Smooth muscle cell (in vitro differentiated cells): ENCODE measurements around the gene COL10A1. TPM values are rescaled to one million over a fixed set of nuclear protein-coding genes. Genes with fewer than 3 reads are reported as not detected.

Experiments
- DNase-seq: peaks from one replicate; lab custom pipeline; 2025; ENCODE audit not compliant: unreplicated experiment; lab: John Stamatoyannopoulos, UW
- H2AFZ ChIP-seq: fragments of 200-600 bp; sonication (generic); 2 replicates; pipeline ENCODE4 v1.6.0; 2016; ENCODE audit warnings: antibody characterized with exemption, low read depth, mild to moderate bottlenecking
- H3F3A ChIP-seq: fragments of 200-600 bp; sonication (generic); 2 replicates; pipeline ENCODE4 v1.6.0; 2017; ENCODE audit warnings: antibody characterized with exemption, low read depth
- H3K27ac ChIP-seq: fragments of 200-600 bp; sonication (generic); 2 replicates; pipeline ENCODE4 v1.5.1; 2016; ENCODE audit warnings: low read depth, mild to moderate bottlenecking
- H3K27me3 ChIP-seq: fragments of 200-600 bp; sonication (generic); 2 replicates; pipeline ENCODE4 v1.6.1; 2016; ENCODE audit warnings: low read depth, mild to moderate bottlenecking
- H3K36me3 ChIP-seq: fragments of 200-600 bp; sonication (generic); 2 replicates; pipeline ENCODE4 v1.5.1; 2016; ENCODE audit warnings: low read depth
- H3K4me1 ChIP-seq: fragments of 200-600 bp; sonication (generic); 2 replicates; pipeline ENCODE4 v1.5.1; 2016; ENCODE audit warnings: low read depth
- H3K4me2 ChIP-seq: fragments of 200-600 bp; sonication (generic); 2 replicates; pipeline ENCODE4 v1.6.0; 2016; ENCODE audit warnings: mild to moderate bottlenecking
- H3K4me3 ChIP-seq: fragments of 200-600 bp; sonication (generic); 2 replicates; pipeline ENCODE4 v1.5.1; 2016; ENCODE audit warnings: mild to moderate bottlenecking
- H3K79me2 ChIP-seq: fragments of 200-600 bp; sonication (generic); 2 replicates; pipeline ENCODE4 v1.6.0; 2016; ENCODE audit warnings: low read depth, mild to moderate bottlenecking
- H3K9ac ChIP-seq: fragments of 200-600 bp; sonication (generic); 2 replicates; pipeline ENCODE4 v1.6.0; 2016; ENCODE audit warnings: low read depth
- H3K9me3 ChIP-seq: fragments of 200-600 bp; sonication (generic); replicated peaks from 2 replicates; pipeline ENCODE4 v1.5.1; 2016; ENCODE audit warnings: low read depth
- H4K20me1 ChIP-seq: fragments of 200-600 bp; sonication (generic); 2 replicates; pipeline ENCODE4 v1.6.0; 2016; ENCODE audit warnings: low read depth
- WGBS: methylation state at CpG from one replicate; pipeline ENCODE4 v1.1.7; 2016; ENCODE audit warnings: low lambda C conversion rate; 5-methylcytosine and 5-hydroxymethylcytosine counted together
- polyA plus RNA-seq: library from polyadenylated mRNA; unstranded; fragments of >200 nt; fragmentation: Nextera tagmentation; extraction: Ambion mirVana; gene quantifications from 2 replicates; pipeline ENCODE4 v1.2.1, GENCODE V29; 2016
- total RNA-seq: library from RNA; depleted of rRNA; stranded (reverse); fragments of >200 nt; gene quantifications from 2 replicates; pipeline ENCODE4 v1.2.3, GENCODE V29; 2014
- TF ChIP-seq, protein P1 (sequence below): fragments of 200-600 bp; sonication (generic); IDR thresholded peaks from 2 replicates; pipeline ENCODE4 v1.5.1; 2017; ENCODE audit warnings: borderline replicate concordance, mild to moderate bottlenecking, antibody characterized with exemption; ENCODE audit not compliant: insufficient read depth, poor library complexity, severe bottlenecking

Gene COL10A1
- total and polyA plus RNA-seq, 2 experiments from 2014 or later, result 0.04 TPM; not detected in 1

DNA sequence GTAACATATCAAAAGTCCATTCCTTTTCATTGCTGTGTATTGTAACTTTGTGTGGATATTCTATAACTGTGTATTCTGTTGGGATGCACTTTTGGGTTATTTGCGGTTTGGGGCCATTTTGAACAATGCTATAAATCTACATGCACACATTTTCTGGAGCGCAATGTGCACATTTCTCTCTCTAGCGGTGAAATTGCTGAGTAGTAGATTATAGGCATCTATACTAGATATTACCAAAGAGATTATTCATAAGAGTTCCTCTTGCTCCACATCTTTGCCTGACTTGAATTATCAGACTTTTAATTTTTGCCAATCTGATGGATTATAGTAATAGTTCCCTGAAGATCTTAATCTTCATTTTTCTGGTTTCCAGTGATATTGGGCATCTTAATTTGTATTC, 47.0 kb downstream of the COL10A1 start:
- no peaks in the 10 kb centered on the region for H3K27me3 ChIP-seq
- H3F3A ChIP-seq, result no peaks in the 10 kb centered on the region
- H3K36me3 ChIP-seq, result no peaks in the 10 kb centered on the region
- H3K9ac ChIP-seq, result no peak overlapping the region
- 94% methylated on average over 3 of the region's 3 CpGs for WGBS
- H3K9me3 ChIP-seq, result no peaks in the 10 kb centered on the region
- H2AFZ ChIP-seq, result no peak overlapping the region
- no peaks in the 10 kb centered on the region for H4K20me1 ChIP-seq
- H3K27ac ChIP-seq, result no peak overlapping the region
- no peak overlapping the region for H3K4me2 ChIP-seq
- no peak for DNase-seq
- H3K4me1 ChIP-seq, result peaks cover 8% of the 10 kb centered on the region
- H3K79me2 ChIP-seq, result no peaks in the 10 kb centered on the region
- no peak overlapping the region for H3K4me3 ChIP-seq
- TF ChIP-seq, protein P1, sequence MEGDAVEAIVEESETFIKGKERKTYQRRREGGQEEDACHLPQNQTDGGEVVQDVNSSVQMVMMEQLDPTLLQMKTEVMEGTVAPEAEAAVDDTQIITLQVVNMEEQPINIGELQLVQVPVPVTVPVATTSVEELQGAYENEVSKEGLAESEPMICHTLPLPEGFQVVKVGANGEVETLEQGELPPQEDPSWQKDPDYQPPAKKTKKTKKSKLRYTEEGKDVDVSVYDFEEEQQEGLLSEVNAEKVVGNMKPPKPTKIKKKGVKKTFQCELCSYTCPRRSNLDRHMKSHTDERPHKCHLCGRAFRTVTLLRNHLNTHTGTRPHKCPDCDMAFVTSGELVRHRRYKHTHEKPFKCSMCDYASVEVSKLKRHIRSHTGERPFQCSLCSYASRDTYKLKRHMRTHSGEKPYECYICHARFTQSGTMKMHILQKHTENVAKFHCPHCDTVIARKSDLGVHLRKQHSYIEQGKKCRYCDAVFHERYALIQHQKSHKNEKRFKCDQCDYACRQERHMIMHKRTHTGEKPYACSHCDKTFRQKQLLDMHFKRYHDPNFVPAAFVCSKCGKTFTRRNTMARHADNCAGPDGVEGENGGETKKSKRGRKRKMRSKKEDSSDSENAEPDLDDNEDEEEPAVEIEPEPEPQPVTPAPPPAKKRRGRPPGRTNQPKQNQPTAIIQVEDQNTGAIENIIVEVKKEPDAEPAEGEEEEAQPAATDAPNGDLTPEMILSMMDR, result no peak

DNA sequence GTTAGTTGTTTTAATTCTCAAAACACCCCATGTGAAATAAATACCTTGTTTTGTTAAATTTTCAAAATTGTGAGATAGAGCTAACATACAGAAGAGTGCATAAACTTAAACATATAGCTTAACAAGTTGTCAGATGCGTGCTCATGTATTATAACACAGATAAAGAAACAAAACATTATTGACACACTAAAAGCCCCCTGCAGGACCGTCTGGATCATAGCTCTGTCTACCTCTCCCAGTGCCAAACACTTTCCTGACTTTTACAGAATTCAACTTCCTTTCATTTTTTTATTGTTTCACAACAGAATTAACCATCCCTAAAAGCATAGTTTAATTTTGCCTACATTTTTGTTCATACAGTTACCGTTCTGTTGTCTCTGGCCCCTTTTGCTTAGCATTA, 47.4 kb downstream of the COL10A1 start:
- H3K9me3 ChIP-seq, result no peaks in the 10 kb centered on the region
- DNase-seq, result no peak
- H3K4me3 ChIP-seq, result no peak overlapping the region
- H3K4me2 ChIP-seq, result no peak overlapping the region
- no peaks in the 10 kb centered on the region for H3K27me3 ChIP-seq
- no peak overlapping the region for H3K9ac ChIP-seq
- no peaks in the 10 kb centered on the region for H3F3A ChIP-seq
- no peaks in the 10 kb centered on the region for H4K20me1 ChIP-seq
- H3K4me1 ChIP-seq, result peaks cover 10% of the 10 kb centered on the region
- 69% methylated on average over 3 of the region's 3 CpGs for WGBS
- no peak overlapping the region for H3K27ac ChIP-seq
- no peaks in the 10 kb centered on the region for H3K36me3 ChIP-seq
- no peak overlapping the region for H2AFZ ChIP-seq
- TF ChIP-seq, protein P1, result no peak
- H3K79me2 ChIP-seq, result no peaks in the 10 kb centered on the region

DNA sequence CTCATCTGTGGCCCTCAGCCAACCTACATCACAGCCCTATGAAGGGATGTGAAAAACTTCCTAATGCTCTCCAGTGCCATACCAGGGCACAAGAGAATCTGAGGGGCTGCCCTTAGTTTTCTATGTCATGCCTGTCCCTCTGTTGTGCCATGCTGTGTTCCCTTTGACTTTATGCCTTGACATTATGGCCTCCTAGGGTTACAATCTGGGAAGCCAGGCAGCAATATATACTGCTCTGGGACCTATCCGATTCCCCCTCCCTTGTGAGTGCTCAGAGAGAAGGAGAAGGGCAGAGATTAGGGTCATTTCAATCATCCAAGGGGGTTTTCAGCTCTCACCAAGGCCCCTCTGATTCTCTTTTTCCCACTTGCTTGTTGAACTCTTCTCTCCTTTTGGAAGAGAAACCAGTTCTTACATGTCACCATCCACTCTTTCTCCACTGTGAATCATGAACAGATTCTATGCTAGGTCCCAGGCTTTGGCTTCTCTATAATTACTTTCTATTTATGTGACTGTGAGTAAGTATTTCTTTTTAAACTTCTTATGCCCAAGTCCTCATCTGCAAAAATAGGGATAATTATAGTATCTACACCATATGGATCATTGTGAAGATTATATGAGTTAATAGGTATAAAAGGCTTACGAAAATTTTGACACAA, 51.1 kb downstream of the COL10A1 start:
- H3K4me3 ChIP-seq, result no peak overlapping the region
- DNase-seq, result no peak
- H3K79me2 ChIP-seq, result no peaks in the 10 kb centered on the region
- H3K9ac ChIP-seq, result no peak overlapping the region
- no peaks in the 10 kb centered on the region for H4K20me1 ChIP-seq
- no peaks in the 10 kb centered on the region for H3K36me3 ChIP-seq
- no peaks in the 10 kb centered on the region for H3K27me3 ChIP-seq
- H3K27ac ChIP-seq, result peak overlapping the region; percentile 68
- WGBS, result 87% methylated on average over 2 of the region's 2 CpGs
- H3K4me1 ChIP-seq, result peaks cover 15% of the 10 kb centered on the region
- H2AFZ ChIP-seq, result no peak overlapping the region
- H3K4me2 ChIP-seq, result no peak overlapping the region
- H3K9me3 ChIP-seq, result no peaks in the 10 kb centered on the region
- no peaks in the 10 kb centered on the region for H3F3A ChIP-seq
- TF ChIP-seq, protein P1, result no peak

DNA sequence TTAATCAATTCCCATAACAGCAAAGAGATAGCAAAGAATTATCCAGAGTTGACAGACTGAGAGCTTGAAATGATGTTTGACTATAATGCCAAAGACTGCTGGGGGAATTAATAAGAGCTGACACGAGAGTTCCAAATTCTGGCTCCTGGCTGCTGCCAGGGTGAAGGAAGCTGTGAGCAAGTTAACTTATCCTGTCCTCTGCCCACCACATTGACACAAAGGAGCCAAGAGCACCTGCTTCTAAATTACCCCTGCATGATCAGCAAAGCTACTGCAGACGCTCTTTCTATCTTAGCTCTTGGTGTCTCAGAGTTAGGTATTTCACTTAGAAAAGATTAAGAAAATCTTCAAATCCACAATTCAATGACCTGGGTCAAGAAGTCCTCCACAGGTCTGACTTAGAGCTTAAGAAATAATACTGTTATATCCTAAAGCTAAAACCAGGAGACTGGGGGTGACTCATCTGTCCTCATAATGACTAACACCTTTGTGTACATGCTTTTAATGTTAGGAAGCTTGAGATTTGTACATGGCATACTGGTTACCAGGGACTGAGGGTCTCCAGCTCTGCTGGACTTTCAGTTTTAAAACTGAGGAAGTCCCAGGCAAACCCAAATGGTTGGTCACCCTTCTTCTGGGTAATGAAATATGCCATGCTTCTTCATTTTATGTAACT, 52.0 kb downstream of the COL10A1 start:
- Histone ChIP-seq H3K4me3 (no peak overlapping the region), H3K36me3 (no peaks in the 10 kb centered on the region), H3K79me2 (no peaks in the 10 kb centered on the region), H4K20me1 (no peaks in the 10 kb centered on the region), H2AFZ (no peak overlapping the region), H3F3A (no peaks in the 10 kb centered on the region), H3K4me2 (peak overlapping the region; percentile 3), H3K27me3 (no peaks in the 10 kb centered on the region), H3K9me3 (no peaks in the 10 kb centered on the region), H3K27ac (peak overlapping the region; percentile 68), H3K4me1 (peaks cover 21% of the 10 kb centered on the region), H3K9ac (no peak overlapping the region)
- TF ChIP-seq, protein P1, result no peak
- no peak for DNase-seq
- WGBS, result 54% methylated on average over 2 of the region's 2 CpGs
